T-helper 9 cell (primary cell): ENCODE data around the gene PSPN.
"Not testable (repeated sequence)": the region's sequence is repeated elsewhere in the genome, so short reads cannot be mapped to it uniquely, and the experiment has no call there.

Experiments
- DNase-seq: peaks from one replicate; pipeline ENCODE4 v3.0.0-alpha.2; 2020

Gene PSPN

GRCh38 chr19:6373096-6373812, 2.5 kb downstream of the PSPN start:
- DNase-seq: peak; percentile 99

GRCh38 chr19:6372594-6373095, 3.1 kb downstream of the PSPN start, which contains the start of gene ALKBH7:
TSS of gene ALKBH7 (plus strand) at chr19:6372794. CDS start at chr19:6372821, 27 bp downstream.
- peak; percentile 90 for DNase-seq

GRCh38 chr19:6364353-6364752, 11.4 kb downstream of the PSPN start:
- no peak for DNase-seq

GRCh38 chr19:6362351-6362801, 13.4 kb downstream of the PSPN start:
- DNase-seq: peak; percentile 36

GRCh38 chr19:6362027-6362350, 13.7 kb downstream of the PSPN start:
- DNase-seq: no peak

- not testable (repeated sequence) for DNase-seq
Measured at GRCh38 chr19:6360857-6361216, 14.9 kb downstream of the PSPN start.

GRCh38 chr19:6360445-6360844, 15.3 kb downstream of the PSPN start:
- not testable (repeated sequence) for DNase-seq

- no peak for DNase-seq
Measured at GRCh38 chr19:6359568-6360341, 16.0 kb downstream of the PSPN start.

GRCh38 chr19:6358003-6358402, 17.7 kb downstream of the PSPN start:
- no peak for DNase-seq

- no peak for DNase-seq
Measured at GRCh38 chr19:6357174-6357573, 18.6 kb downstream of the PSPN start.

GRCh38 chr19:6355321-6356040, 20.3 kb downstream of the PSPN start:
- not testable (repeated sequence) for DNase-seq

GRCh38 chr19:6354098-6354674, 21.5 kb downstream of the PSPN start:
- DNase-seq: no peak

GRCh38 chr19:6352381-6353165, 23.2 kb downstream of the PSPN start:
- DNase-seq: no peak

GRCh38 chr19:6350688-6351087, 25.0 kb downstream of the PSPN start:
- no peak for DNase-seq

- not testable (repeated sequence) for DNase-seq
Measured at GRCh38 chr19:6349271-6349670, 26.5 kb downstream of the PSPN start.

GRCh38 chr19:6343462-6343861, 32.3 kb downstream of the PSPN start:
- no peak for DNase-seq

- DNase-seq: no peak
Measured at GRCh38 chr19:6340493-6341201, 35.1 kb downstream of the PSPN start.

GRCh38 chr19:6334490-6335285, 41.0 kb downstream of the PSPN start:
- no peak for DNase-seq

- no peak for DNase-seq
Measured at GRCh38 chr19:6333439-6333838, 42.3 kb downstream of the PSPN start, which contains the start of gene ACER1. TSS of gene ACER1 (minus strand) at chr19:6333612. CDS start at chr19:6333551, 61 bp downstream.

- no peak for DNase-seq
Measured at GRCh38 chr19:6326815-6327214, 48.9 kb downstream of the PSPN start.
